HG03039 (cell line): ENCODE results near the gene VPS37D.
A peak's percentile ranks its signal among the peaks of the same experiment; 100 is the strongest.

Experiments used
- ATAC-seq: cut with Tn5 transposase; IDR thresholded peaks from one replicate; pipeline ENCODE4 v1.9.1; 2021; ENCODE audit warnings: mild to moderate bottlenecking, moderate library complexity; ENCODE audit not compliant: unreplicated experiment

The VPS37D gene

DNA sequence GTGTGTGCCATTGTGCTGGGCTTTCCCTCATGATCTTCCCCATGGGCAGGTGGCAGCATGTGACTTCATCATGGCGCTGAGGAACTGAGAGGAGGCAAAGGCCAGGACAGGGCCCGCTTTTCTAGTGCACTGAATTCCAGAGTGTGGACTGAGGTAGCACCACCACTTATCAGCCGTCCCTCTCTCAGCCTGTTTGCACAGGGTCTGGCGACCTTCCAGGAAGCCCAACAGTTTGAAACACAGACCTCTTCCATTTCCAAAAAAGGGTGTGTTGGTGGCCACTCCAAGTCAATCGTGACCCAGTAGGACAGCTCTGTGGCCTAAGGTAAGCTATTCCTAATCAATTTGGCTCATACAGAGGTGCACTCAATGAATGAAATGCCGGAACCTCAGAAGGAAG lies 11.2 kb downstream of the VPS37D start:
- ATAC-seq, result no peak

DNA sequence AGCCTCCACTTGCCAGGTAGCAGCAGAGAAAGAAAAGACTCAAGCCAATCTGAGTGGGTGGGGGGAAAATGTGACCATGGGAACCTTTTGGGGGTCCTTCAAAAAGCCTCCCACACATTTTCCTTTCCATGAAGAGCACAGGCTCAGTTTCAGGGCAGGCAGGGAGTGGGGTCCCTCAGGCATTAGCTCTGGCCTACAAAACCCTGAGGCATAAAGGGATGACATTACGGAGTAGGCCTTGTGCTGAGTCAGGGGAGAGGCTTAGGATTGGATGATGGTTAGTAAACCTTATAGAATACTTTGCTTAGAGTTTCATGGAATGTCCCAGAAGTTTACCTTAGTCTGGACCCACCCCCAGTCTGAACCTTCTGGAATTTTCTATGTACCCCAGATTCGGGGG lies 12.1 kb downstream of the VPS37D start:
- no peak for ATAC-seq

- no peak for ATAC-seq
These were observed 12.9 kb downstream of the VPS37D start for GRCh38 chr7:73680501-73680900.

- ATAC-seq, result no peak
These were observed 13.4 kb downstream of the VPS37D start for GRCh38 chr7:73681031-73681430.

- ATAC-seq, result no peak
These were observed 15.1 kb downstream of the VPS37D start for GRCh38 chr7:73682745-73683055.

- peak; percentile 82 for ATAC-seq
These were observed 15.6 kb downstream of the VPS37D start, which contains the start of the genes BUD23 and DNAJC30 for GRCh38 chr7:73683056-73683787. Gene BUD23 (plus strand): TSS chr7:73683597. CDS start chr7:73683626, 29 bp downstream. Gene DNAJC30 (minus strand): TSS chr7:73683453. CDS start chr7:73683423, 30 bp downstream.

- no peak for ATAC-seq
These were observed 16.4 kb downstream of the VPS37D start for GRCh38 chr7:73683788-73684693.

DNA sequence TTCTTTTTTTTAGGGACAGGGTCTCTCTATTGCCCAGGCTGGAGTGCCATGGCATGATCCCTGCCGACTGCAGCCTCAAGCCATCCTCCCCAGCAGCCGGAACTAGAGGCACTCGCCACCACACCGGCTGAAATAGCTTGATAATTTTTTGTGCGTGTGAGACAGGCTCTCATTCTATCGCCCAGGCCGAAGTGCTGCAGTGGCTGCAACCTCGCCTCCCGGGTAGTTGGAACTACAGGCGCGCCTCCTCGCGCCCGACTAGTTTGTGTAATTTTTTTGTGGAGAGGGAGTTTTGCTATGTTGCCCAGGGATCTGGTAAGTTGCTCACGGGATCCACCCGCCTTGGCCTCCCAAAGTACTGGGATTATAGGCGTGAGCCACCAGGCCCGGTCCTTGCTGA lies 17.7 kb downstream of the VPS37D start:
- no peak for ATAC-seq

DNA sequence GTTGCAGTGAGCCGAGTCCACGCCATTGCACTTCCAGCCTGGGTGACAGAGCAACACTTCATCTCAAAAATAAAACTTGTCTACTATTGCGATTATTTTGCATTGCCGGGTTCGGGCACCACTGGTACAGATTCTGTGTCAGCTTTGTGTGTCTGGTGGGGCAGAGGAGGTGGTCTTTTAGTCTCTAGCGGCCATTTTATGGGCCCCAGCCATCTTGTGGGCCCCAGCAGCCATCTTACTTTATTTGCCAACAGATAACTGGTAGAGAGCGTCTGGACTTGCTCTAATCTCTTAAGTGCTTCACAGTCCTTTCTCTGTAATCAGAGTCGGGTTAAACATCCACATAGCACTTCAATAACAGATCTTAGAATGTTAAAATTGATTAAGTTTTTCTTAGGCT lies 20.7 kb downstream of the VPS37D start:
- no peak for ATAC-seq

- no peak for ATAC-seq
These were observed 23.0 kb downstream of the VPS37D start for GRCh38 chr7:73690646-73691045.

- ATAC-seq, result no peak
These were observed 28.7 kb downstream of the VPS37D start for GRCh38 chr7:73696372-73696771.

GRCh38 chr7:73698410-73698809 lies 30.8 kb downstream of the VPS37D start:
- ATAC-seq, result no peak

GRCh38 chr7:73699370-73700068 lies 31.9 kb downstream of the VPS37D start:
- ATAC-seq, result no peak

GRCh38 chr7:73700069-73700423 lies 32.4 kb downstream of the VPS37D start:
- ATAC-seq, result no peak

DNA sequence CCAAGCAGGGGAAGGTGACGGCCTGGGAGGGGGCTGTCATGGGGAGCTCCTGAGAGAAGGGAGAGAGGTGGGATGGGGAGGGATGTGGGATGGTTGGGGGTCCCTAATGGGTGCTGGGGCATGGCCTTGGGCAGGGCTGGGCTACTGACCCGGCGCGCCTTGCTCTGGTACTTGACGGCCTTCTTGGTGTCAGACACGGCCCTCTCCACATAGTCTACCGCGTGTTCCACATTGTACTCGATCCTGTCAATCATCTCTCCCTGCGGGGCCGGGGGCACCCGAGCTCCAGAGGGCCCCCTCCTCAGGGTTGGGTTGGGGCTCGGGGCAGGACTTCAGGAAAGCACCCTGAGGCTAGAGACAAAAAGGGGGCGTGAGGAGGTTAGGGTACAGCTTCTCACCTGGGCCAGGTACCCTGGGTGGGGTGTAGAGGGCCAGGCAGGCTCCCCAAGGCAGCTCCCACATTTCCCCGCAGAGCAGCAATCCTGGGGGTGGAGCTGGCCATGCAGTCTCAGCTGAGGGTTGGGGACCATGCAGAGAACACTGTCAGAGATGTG lies 33.0 kb downstream of the VPS37D start:
- ATAC-seq, result no peak

DNA sequence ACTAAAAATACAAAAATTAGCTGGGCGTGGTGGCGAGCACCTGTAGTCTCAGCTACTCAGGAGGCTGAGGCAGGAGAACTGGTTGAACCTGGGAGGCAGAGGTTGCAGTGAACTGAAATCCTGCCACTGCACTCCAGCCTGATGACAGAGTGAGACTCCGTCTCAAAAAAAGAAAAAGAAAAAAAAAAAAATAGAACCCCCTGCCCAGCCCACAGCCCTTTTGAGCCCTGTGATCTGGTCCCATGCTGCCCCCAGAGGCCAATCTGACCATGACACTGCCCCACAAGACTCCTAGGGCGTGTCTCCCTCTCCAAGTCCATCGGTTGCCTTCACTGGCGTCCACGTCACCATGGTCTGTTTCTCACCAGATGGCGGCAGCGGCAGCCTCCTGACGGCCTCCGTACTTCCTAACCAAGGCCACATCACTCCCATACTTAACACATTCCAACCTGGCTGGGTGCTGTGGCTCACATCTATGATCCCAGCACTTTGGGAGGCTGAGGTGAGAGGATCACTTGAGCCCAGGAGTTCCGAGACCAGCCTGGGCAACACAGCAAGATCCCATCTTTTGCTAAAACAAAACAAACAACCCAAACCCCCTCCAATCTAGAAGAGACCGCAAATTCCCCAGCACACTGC lies 33.8 kb downstream of the VPS37D start:
- no peak for ATAC-seq

DNA sequence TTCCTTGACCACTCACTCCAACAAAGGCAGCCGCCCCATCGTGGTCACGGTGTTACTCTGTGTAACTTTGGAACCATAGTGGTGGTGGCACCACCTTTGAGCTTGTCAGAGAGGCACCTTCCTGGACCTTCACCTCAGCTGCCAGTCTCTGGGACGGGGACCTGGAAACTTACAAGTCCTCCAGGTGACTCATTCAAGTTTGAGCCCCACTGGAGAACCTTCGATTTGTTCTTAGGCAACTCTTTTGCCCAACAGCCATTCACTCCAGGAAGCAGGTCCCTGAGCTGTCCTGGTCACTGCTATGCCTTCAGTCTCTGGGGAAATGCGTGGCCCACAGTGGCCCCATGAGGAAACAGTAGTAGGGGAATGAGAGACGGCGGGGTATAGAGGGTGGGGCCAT lies 34.6 kb downstream of the VPS37D start:
- ATAC-seq, result no peak

DNA sequence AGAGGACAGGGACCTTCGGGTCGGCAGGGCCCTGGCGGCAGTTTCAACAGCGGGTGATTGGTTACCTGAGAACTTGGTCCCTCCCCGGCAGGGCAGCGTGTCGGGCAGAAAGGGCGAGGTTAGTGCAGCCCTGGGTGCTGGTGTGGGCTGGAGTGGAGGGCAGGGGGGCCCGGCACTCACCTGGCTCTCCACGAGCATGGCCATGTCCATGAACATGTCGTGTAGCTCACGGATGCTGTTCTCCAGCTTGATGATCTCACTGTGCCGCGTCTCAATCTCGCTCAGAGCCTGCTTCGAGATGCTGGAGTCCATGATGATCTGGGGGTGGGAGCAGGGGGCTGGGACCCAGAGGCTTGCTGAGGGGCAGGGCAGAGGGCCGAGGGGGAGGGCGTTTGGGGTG lies 35.0 kb downstream of the VPS37D start:
- ATAC-seq, result no peak

DNA sequence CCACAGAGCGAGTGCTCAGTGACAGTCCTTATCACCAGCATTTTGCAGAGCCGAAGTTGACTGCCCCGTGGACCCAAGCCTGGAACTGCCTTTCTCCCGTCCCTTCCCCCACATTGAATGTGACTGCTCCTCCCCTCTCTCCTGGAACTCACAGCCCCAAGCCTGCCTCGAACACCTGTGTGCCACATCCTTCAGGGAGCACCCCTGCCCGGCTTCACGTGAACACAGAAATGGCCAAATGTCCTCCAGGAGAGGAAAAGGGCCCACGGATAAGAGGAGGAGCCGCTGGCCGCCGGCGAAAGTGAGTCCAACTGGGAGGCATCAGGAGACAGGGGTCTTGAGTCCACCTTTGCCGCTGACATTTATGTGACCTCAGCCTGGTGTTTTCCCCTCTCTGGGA lies 35.6 kb downstream of the VPS37D start:
- ATAC-seq, result no peak

- no peak for ATAC-seq
These were observed 36.4 kb downstream of the VPS37D start for GRCh38 chr7:73703757-73704639.
